HG03066 (cell line): ENCODE data around the gene TRIM64.
"Not testable (repeated sequence)": the region's sequence is repeated elsewhere in the genome, so short reads cannot be mapped to it uniquely, and the experiment has no call there.

Source experiments
- ATAC-seq: cut with Tn5 transposase; IDR thresholded peaks from one replicate; pipeline ENCODE4 v1.9.1; 2021; ENCODE audit warnings: low read depth; ENCODE audit not compliant: unreplicated experiment

Gene TRIM64

GRCh38 chr11:89965737-89966136, at the start of gene TRIM64:
TSS of gene TRIM64 (plus strand) at chr11:89966037. CDS start at chr11:89968504, 2,467 bp downstream.
- not testable (repeated sequence) for ATAC-seq

DNA sequence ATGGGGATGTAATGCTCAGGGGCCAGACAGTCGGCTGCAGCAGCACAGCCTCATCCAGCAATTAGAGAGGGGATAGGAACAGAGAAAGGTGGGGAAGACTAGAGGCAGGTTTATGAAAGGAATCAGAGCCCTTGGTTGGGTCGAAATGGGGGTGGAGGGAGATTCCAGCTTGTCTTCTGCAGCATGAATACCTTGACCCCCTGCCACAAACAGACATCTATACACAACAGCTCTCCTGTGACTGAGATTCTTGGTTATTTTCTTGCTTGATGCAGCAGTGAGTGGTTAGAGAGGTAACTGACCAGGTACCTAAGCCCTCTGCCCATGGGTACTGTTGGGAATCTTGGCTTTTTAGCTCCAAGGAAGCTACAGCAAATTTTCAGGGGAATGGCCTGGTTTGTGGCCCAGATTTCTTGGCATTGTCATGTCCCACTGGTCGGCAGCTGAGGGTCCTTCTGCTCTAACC, 43.6 kb upstream of the TRIM64 start, which contains the start of gene TRIM49D1:
TSS of gene TRIM49D1 (minus strand) at position 51 of the 466 bp plus-strand sequence. CDS start 4,535 bp downstream, outside the sequence.
- ATAC-seq = no peak

DNA sequence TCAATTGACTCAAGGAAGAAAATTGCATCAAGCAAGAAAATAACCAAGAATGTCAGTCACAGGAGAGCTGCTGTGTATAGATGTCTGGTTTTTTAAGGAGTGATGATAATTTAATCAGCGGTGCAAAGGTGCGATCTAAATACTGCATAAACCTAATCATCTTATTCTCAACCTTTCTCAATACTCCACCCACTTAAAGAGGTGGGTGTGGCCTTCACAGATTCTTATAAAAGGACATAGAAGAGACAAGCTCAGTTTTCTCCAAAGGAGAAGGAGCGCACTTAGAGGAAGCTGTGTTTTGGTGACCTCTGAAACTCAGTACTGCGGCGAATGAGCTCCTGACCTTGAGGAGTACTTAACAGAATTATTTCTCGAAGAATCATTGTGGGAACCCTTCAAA, 42.1 kb upstream of the TRIM64 start, which contains the start of gene TRIM49D2:
TSS of gene TRIM49D2 (plus strand) at position 301 of the 400 bp plus-strand sequence. CDS start 2,698 bp downstream, outside the sequence.
- not testable (repeated sequence) for ATAC-seq

- ATAC-seq = not testable (repeated sequence)
These were observed 5.0 kb upstream of the TRIM64 start for GRCh38 chr11:89960833-89961232.
